Stimulated activated effector memory CD8-positive, alpha-beta T cell treated with anti-CD3 and anti-CD28 coated beads, Interleukin-12 subunit alpha, Interleukin-12 subunit beta, amount 100 ng/mL, for 72 hours (primary cell): ENCODE data around the gene LRRC7.

Source experiments
- ATAC-seq: fragments of 150-1000 bp; cut with Tn5 transposase; 2 replicates; pipeline ENCODE4 v1.10.0; 2021
- DNase-seq, 2 donors: peaks; one replicate each; pipeline ENCODE4 v3.0.0; 2021 to 2022; ENCODE audit warnings: low spot score in 2 of 2
- H3K27ac Mint-ChIP-seq: one replicate; pipeline ENCODE4 v1.8.0; 2022; ENCODE audit warnings: mild to moderate bottlenecking, mixed read lengths
- H3K36me3 Mint-ChIP-seq: one replicate; pipeline ENCODE4 v1.8.0; 2022; ENCODE audit warnings: mild to moderate bottlenecking, mixed read lengths
- H3K4me1 Mint-ChIP-seq: one replicate; pipeline ENCODE4 v1.8.0; 2022; ENCODE audit warnings: mixed read lengths
- H3K4me3 Mint-ChIP-seq: one replicate; pipeline ENCODE4 v1.8.0; 2022; ENCODE audit warnings: mild to moderate bottlenecking, mixed read lengths
- H3K9me3 Mint-ChIP-seq: one replicate; pipeline ENCODE4 v1.8.0; 2022; ENCODE audit warnings: mixed read lengths

The LRRC7 gene

GRCh38 chr1:69754521-69754920 is 186.8 kb downstream of the LRRC7 start:
- Mint-ChIP-seq H3K4me1 (no peaks in the 10 kb centered on the region), H3K27ac (no peak overlapping the region), H3K4me3 (no peak overlapping the region), H3K9me3 (peaks cover 28% of the 10 kb centered on the region), H3K36me3 (no peaks in the 10 kb centered on the region)
- no peak for DNase-seq
- ATAC-seq = no peak

GRCh38 chr1:69755647-69756046 is 187.9 kb downstream of the LRRC7 start:
- DNase-seq = no peak
- Mint-ChIP-seq H3K36me3 (no peaks in the 10 kb centered on the region), H3K9me3 (peaks cover 28% of the 10 kb centered on the region), H3K4me1 (no peaks in the 10 kb centered on the region), H3K27ac (no peak overlapping the region), H3K4me3 (no peak overlapping the region)
- ATAC-seq = no peak

DNA sequence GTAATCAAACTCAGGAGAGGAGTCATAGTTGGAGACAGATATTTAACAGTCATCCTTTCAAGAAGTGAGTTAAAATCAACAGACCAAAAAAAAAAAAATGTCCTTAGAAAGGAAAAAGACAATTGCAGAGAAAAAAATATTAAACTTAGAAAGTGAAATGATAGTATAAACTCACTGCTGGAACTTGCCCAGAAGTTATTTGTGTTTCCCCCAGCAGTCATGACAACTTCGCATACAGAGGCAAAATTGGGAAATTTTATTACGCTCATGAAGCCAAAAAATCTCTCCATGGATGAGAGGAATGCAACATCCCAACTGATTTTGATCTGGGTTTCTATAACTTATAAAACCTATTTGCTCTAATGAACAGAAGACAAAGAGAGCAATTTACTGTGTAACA is 198.2 kb downstream of the LRRC7 start:
- ATAC-seq (no peak), DNase-seq (no peak)
- no peak overlapping the region for H3K27ac Mint-ChIP-seq
- H3K4me3 Mint-ChIP-seq = no peak overlapping the region
- no peaks in the 10 kb centered on the region for H3K4me1 Mint-ChIP-seq
- H3K9me3 Mint-ChIP-seq = peaks cover 9% of the 10 kb centered on the region
- no peaks in the 10 kb centered on the region for H3K36me3 Mint-ChIP-seq

DNA sequence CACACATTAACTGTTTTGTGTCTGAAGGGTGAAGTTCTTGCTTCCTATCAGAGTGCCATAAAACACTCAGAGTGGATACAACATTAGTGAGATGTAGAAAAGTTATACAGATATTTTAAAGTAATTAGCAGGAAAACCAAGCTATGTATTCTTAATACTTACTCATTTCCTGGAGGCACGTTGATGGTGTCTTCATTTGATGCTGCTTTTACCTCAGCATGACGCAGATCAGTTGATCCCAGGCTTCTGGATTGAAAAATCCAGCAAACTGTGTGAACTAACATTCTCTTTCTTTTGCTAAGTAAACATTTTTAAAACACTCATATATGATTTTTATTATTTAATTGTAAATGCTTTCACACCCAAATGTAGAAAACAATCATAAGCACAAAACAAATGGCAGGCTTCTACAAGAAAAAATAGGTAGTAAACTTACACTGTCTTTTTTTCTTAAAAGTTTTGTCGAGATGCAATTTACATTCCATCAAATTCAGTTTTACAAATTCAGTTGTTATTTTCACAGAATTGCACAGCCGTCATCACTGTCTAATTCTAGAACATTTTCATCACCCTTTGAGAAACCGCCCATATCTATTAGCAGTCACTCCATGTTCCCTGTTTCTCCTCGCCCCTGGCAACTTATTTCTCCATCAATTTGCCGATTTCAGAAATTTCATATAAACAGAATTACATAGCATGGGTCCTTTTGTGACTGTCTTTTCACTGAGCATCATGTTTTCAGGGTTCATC is 198.9 kb downstream of the LRRC7 start:
- no peaks in the 10 kb centered on the region for H3K4me1 Mint-ChIP-seq

DNA sequence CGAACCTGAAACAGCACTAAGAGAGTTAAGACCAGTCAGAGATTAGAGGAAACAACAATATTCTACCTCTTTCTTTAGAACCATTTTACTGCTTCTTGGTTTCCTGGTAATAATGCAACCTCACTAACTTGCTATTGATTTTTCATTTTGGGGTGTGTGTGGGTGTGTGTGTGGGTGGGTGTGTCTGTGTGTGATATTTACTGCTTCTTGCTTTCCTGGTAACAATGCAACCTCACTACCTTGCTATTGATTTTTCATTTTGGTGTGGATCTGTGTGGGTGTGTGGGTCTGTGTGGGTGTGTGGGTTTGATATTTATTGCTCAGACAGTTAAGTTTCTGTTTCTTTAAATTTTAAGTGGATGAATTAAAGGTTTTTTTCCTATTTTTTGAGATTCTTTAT is 208.8 kb downstream of the LRRC7 start:
- ATAC-seq (no peak), DNase-seq (no peak)
- Mint-ChIP-seq H3K9me3 (peaks cover 31% of the 10 kb centered on the region), H3K4me3 (no peak overlapping the region), H3K27ac (no peak overlapping the region), H3K4me1 (no peaks in the 10 kb centered on the region), H3K36me3 (no peaks in the 10 kb centered on the region)

More for the DNA sequence above, 198.9 kb downstream of the LRRC7 start:
- DNase-seq (no peak), ATAC-seq (no peak)
- H3K27ac Mint-ChIP-seq = no peak overlapping the region
- no peak overlapping the region for H3K4me3 Mint-ChIP-seq
- H3K9me3 Mint-ChIP-seq = peaks cover 9% of the 10 kb centered on the region
- no peaks in the 10 kb centered on the region for H3K36me3 Mint-ChIP-seq

- H3K9me3 Mint-ChIP-seq = peaks cover 32% of the 10 kb centered on the region
- H3K27ac Mint-ChIP-seq = no peak overlapping the region
- H3K4me1 Mint-ChIP-seq = no peaks in the 10 kb centered on the region
- DNase-seq (no peak), ATAC-seq (no peak)
- H3K4me3 Mint-ChIP-seq = no peak overlapping the region
- no peaks in the 10 kb centered on the region for H3K36me3 Mint-ChIP-seq
Observed at GRCh38 chr1:69777423-69777822, 209.7 kb downstream of the LRRC7 start.

- H3K27ac Mint-ChIP-seq = no peak overlapping the region
- no peaks in the 10 kb centered on the region for H3K4me1 Mint-ChIP-seq
- no peak for DNase-seq
- H3K36me3 Mint-ChIP-seq = no peaks in the 10 kb centered on the region
- H3K4me3 Mint-ChIP-seq = no peak overlapping the region
- peaks cover 27% of the 10 kb centered on the region for H3K9me3 Mint-ChIP-seq
- no peak for ATAC-seq
Observed at GRCh38 chr1:69777971-69778370, 210.2 kb downstream of the LRRC7 start.

- Mint-ChIP-seq H3K36me3 (no peaks in the 10 kb centered on the region), H3K9me3 (peaks cover 26% of the 10 kb centered on the region), H3K4me1 (no peaks in the 10 kb centered on the region), H3K27ac (no peak overlapping the region), H3K4me3 (no peak overlapping the region)
- no peak for DNase-seq
- ATAC-seq = no peak
Observed at GRCh38 chr1:69787151-69787550, 219.4 kb downstream of the LRRC7 start.

GRCh38 chr1:69791311-69791710 is 223.6 kb downstream of the LRRC7 start:
- peaks cover 15% of the 10 kb centered on the region for H3K9me3 Mint-ChIP-seq
- DNase-seq (no peak), ATAC-seq (no peak)
- no peaks in the 10 kb centered on the region for H3K4me1 Mint-ChIP-seq
- no peak overlapping the region for H3K27ac Mint-ChIP-seq
- no peak overlapping the region for H3K4me3 Mint-ChIP-seq
- H3K36me3 Mint-ChIP-seq = no peaks in the 10 kb centered on the region

GRCh38 chr1:69794831-69795230 is 227.1 kb downstream of the LRRC7 start:
- H3K4me3 Mint-ChIP-seq = no peak overlapping the region

DNA sequence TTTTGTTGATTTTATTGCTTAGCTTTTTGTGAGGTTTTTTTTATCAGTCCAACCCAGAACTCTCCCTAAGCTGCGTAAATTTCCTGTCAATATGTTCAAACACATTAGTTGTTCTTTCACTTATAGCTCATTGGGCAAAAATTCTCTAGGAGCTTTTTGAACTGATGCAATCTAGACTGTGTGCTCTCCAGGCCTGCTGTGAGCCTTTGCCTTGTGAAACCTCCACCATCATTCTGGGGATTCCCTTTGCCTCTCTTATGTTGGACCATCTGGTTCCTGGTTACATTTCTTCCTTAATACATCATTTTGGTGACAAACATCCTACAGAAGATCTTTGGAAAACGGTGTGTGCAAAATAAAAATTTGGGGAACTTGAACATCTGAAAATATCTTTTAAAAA is 247.2 kb downstream of the LRRC7 start:
- H3K9me3 Mint-ChIP-seq = peaks cover 13% of the 10 kb centered on the region
- H3K27ac Mint-ChIP-seq = no peak overlapping the region
- ATAC-seq (no peak), DNase-seq (no peak)
- no peaks in the 10 kb centered on the region for H3K4me1 Mint-ChIP-seq
- no peaks in the 10 kb centered on the region for H3K36me3 Mint-ChIP-seq
- no peak overlapping the region for H3K4me3 Mint-ChIP-seq

More at GRCh38 chr1:69794831-69795230, 227.1 kb downstream of the LRRC7 start:
- Mint-ChIP-seq H3K27ac (no peak overlapping the region), H3K4me1 (no peaks in the 10 kb centered on the region), H3K9me3 (peaks cover 19% of the 10 kb centered on the region), H3K36me3 (no peaks in the 10 kb centered on the region)
- DNase-seq (no peak), ATAC-seq (no peak)

- Mint-ChIP-seq H3K4me1 (no peaks in the 10 kb centered on the region), H3K9me3 (peaks cover 13% of the 10 kb centered on the region), H3K4me3 (no peak overlapping the region), H3K27ac (no peak overlapping the region), H3K36me3 (no peaks in the 10 kb centered on the region)
- DNase-seq = no peak
- ATAC-seq = no peak
Observed at GRCh38 chr1:69824932-69825331, 257.2 kb downstream of the LRRC7 start.

DNA sequence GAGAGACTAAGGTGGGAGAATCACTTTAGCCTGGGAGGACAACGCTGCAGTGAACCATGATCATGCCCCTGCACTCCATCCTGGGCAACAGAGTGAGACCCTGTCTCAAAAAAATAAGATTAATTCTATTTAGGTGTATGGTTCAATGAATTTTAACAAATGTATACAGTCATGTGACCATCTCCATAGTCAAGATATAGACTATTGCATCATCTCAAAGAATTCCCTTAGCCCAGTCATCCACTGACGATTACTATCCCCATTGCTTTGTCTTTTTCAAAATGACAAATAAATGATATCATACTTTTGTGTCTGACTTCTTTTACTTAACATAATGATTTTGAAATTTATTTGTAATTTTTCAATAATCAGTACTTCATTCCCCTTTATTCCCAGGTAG is 260.0 kb downstream of the LRRC7 start:
- Mint-ChIP-seq H3K4me1 (no peaks in the 10 kb centered on the region), H3K36me3 (no peaks in the 10 kb centered on the region), H3K9me3 (peaks cover 18% of the 10 kb centered on the region), H3K27ac (no peak overlapping the region), H3K4me3 (no peak overlapping the region)
- ATAC-seq = no peak
- DNase-seq = no peak

- no peaks in the 10 kb centered on the region for H3K4me1 Mint-ChIP-seq
- H3K27ac Mint-ChIP-seq = no peak overlapping the region
- H3K9me3 Mint-ChIP-seq = peaks cover 7% of the 10 kb centered on the region
- no peak for DNase-seq
- no peak overlapping the region for H3K4me3 Mint-ChIP-seq
- ATAC-seq = no peak
- no peaks in the 10 kb centered on the region for H3K36me3 Mint-ChIP-seq
Observed at GRCh38 chr1:69833536-69833935, 265.8 kb downstream of the LRRC7 start.

DNA sequence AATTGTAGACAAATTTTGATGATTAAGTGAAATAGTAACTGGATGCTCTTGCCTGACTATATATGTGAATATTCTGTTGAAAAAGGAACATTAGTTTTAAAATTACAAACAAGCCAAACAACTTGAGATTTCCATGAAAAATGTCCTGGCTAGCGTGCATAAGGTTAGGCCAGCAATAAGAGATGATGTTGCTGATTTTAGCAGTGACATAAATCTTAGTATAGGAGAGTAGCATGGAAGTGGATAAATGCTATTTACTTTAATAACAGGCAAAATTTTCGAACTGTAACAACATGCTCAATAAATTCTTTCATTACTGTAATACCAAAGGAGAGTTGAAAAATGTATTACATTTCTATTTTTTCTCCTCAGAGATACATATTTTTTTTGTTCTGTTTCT is 266.6 kb downstream of the LRRC7 start:
- no peak for DNase-seq
- H3K9me3 Mint-ChIP-seq = peaks cover 7% of the 10 kb centered on the region
- H3K27ac Mint-ChIP-seq = no peak overlapping the region
- ATAC-seq = no peak
- H3K4me3 Mint-ChIP-seq = no peak overlapping the region
- H3K36me3 Mint-ChIP-seq = no peaks in the 10 kb centered on the region
- no peaks in the 10 kb centered on the region for H3K4me1 Mint-ChIP-seq

DNA sequence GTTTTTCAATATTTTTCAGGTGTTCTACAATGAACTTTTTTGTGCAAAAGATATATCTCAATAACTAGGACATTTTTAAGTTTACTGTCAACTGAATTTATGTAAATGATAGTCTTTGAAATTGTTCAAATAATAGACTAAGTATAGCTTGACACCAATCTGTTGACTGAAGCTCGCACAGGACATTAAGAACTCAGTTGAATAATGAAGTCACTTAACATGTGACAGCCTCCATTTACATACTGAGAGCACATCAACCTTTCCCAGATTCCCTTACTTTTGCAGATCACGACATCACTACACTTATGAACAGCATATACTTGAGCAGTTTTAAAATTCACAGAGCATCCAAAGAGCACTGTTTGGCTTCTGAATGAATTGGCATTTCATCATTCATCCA is 268.2 kb downstream of the LRRC7 start:
- Mint-ChIP-seq H3K4me3 (no peak overlapping the region), H3K27ac (no peak overlapping the region), H3K4me1 (no peaks in the 10 kb centered on the region), H3K36me3 (no peaks in the 10 kb centered on the region), H3K9me3 (peaks cover 7% of the 10 kb centered on the region)
- DNase-seq (no peak), ATAC-seq (no peak)
